Measurements from ENCODE around the gene COQ9.

GRCh38 chr16:57482845-57483545 is 35.7 kb downstream of the COQ9 start:
- TF ChIP-seq CTCF (conservative IDR thresholded peaks at IDR 0.05; ENCODE audit: low read depth, low read length) (no peak), EZH2 (IDR thresholded peaks at IDR 0.05; ENCODE audit: low read length, unreplicated experiment) (no peak)
